GM23338 (cell line): ENCODE data around the gene OLAH. TPM values are rescaled to one million over a fixed set of nuclear protein-coding genes. Genes with fewer than 3 reads are reported as not detected.

Source experiments
- ATAC-seq: fragments of 200-7000 bp; cut with Tn5 transposase; 3 replicates; pipeline ENCODE4 v1.9.1; 2020
- DNase-seq: peaks from one replicate; pipeline ENCODE4 v3.0.0-alpha.2; 2015; ENCODE audit warnings: low spot score
- H2AFZ ChIP-seq: fragments of 200-600 bp; sonication (generic); 2 replicates; pipeline ENCODE4 v1.8.0; 2016; ENCODE audit warnings: antibody characterized with exemption, mild to moderate bottlenecking, moderate library complexity
- H3F3A ChIP-seq: fragments of 200-600 bp; sonication (generic); replicated peaks from 2 replicates; pipeline ENCODE4 v1.8.0; 2017; ENCODE audit warnings: antibody characterized with exemption, mixed run types, low read depth
- H3K27ac ChIP-seq: fragments of 200-600 bp; sonication (generic); 2 replicates; pipeline ENCODE4 v1.6.1; 2016; ENCODE audit warnings: low read depth
- H3K27me3 ChIP-seq: fragments of 200-600 bp; sonication (generic); 2 replicates; pipeline ENCODE4 v1.8.0; 2016; ENCODE audit warnings: mild to moderate bottlenecking, mixed run types, moderate library complexity; ENCODE audit not compliant: insufficient read depth
- H3K36me3 ChIP-seq: fragments of 200-600 bp; sonication (generic); 2 replicates; pipeline ENCODE4 v1.8.0; 2016; ENCODE audit warnings: mild to moderate bottlenecking; ENCODE audit not compliant: insufficient read depth
- H3K4me1 ChIP-seq: fragments of 200-600 bp; sonication (generic); 2 replicates; pipeline ENCODE4 v1.8.0; 2016; ENCODE audit warnings: mild to moderate bottlenecking, moderate library complexity; ENCODE audit not compliant: insufficient read depth
- H3K4me2 ChIP-seq: fragments of 200-600 bp; sonication (generic); 2 replicates; pipeline ENCODE4 v1.7.1; 2017; ENCODE audit warnings: mixed run types
- H3K4me3 ChIP-seq: fragments of 200-600 bp; sonication (generic); 2 replicates; pipeline ENCODE4 v1.6.1; 2016; ENCODE audit warnings: mixed run types
- H3K79me2 ChIP-seq: fragments of 200-600 bp; sonication (generic); replicated peaks from 2 replicates; pipeline ENCODE4 v1.8.0; 2017; ENCODE audit warnings: mild to moderate bottlenecking; ENCODE audit not compliant: insufficient read depth
- H3K9me2 ChIP-seq: fragments of 200-600 bp; sonication (generic); 2 replicates; pipeline ENCODE4 v1.8.0; 2017; ENCODE audit not compliant: insufficient read depth
- H4K20me1 ChIP-seq: fragments of 200-600 bp; sonication (generic); replicated peaks from 2 replicates; pipeline ENCODE4 v1.8.0; 2017; ENCODE audit warnings: mild to moderate bottlenecking; ENCODE audit not compliant: insufficient read depth
- H3K27ac Mint-ChIP-seq: 2 replicates; pipeline ENCODE4 v1.8.0; 2020; ENCODE audit warnings: inconsistent platforms, mild to moderate bottlenecking, moderate library complexity, mixed read lengths
- H3K27me3 Mint-ChIP-seq: 3 replicates; pipeline ENCODE4 v1.8.0; 2022; ENCODE audit warnings: low read depth, mild to moderate bottlenecking, moderate library complexity, mixed read lengths, inconsistent platforms; ENCODE audit not compliant: insufficient read depth, poor library complexity
- H3K36me3 Mint-ChIP-seq: 3 replicates; pipeline ENCODE4 v1.8.0; 2021; ENCODE audit warnings: low read depth, mild to moderate bottlenecking, inconsistent platforms, moderate library complexity, mixed read lengths
- H3K4me1 Mint-ChIP-seq: 3 replicates; pipeline ENCODE4 v1.8.0; 2020; ENCODE audit warnings: mild to moderate bottlenecking, inconsistent platforms, mixed read lengths
- H3K4me3 Mint-ChIP-seq: 3 replicates; pipeline ENCODE4 v1.8.0; 2021; ENCODE audit warnings: moderate library complexity, mild to moderate bottlenecking, inconsistent platforms, mixed read lengths
- H3K9me3 Mint-ChIP-seq: 3 replicates; pipeline ENCODE4 v1.8.0; 2020; ENCODE audit warnings: moderate library complexity, mild to moderate bottlenecking, inconsistent platforms, mixed read lengths
- EZH2 ChIP-seq: fragments of 200-600 bp; sonication (generic); IDR thresholded peaks from one replicate; pipeline ENCODE4 v1.8.0; 2017; ENCODE audit warnings: antibody characterized with exemption, mild to moderate bottlenecking, low read depth; ENCODE audit not compliant: unreplicated experiment
- JUNB ChIP-seq: IDR thresholded peaks from one replicate; pipeline ENCODE4 v1.6.1; 2016; ENCODE audit warnings: antibody characterized with exemption; ENCODE audit not compliant: unreplicated experiment
- NANOG ChIP-seq: IDR thresholded peaks from 2 replicates; pipeline ENCODE4 v1.6.1; 2016; ENCODE audit warnings: antibody characterized with exemption, borderline replicate concordance
- POLR2AphosphoS5 ChIP-seq: IDR thresholded peaks from 2 replicates; pipeline ENCODE4 v1.6.1; 2016; ENCODE audit warnings: antibody characterized with exemption, low read depth
- STAT1 ChIP-seq: IDR thresholded peaks from one replicate; pipeline ENCODE4 v1.6.1; 2016; ENCODE audit warnings: antibody characterized with exemption; ENCODE audit not compliant: unreplicated experiment
- polyA plus RNA-seq: library from polyadenylated mRNA; unstranded; fragments of >200 nt; fragmentation: Nextera tagmentation; extraction: Ambion mirVana; gene quantifications from 2 replicates; pipeline ENCODE4 v1.2.1, GENCODE V29; 2016
- total RNA-seq: library from RNA; depleted of rRNA; stranded (reverse); fragments of >200 nt; shearing (Covaris generic); gene quantifications from 2 replicates; pipeline ENCODE4 v1.2.3, GENCODE V29; 2014; rRNA removed
- TF ChIP-seq, protein P1 (sequence below): IDR thresholded peaks from 2 replicates; pipeline ENCODE4 v1.6.1; 2016; ENCODE audit warnings: antibody characterized with exemption
- TF ChIP-seq, protein P2 (sequence below), 2 experiments: fragments of 200-600 bp in 1 of 2; sonication (generic) in 1 of 2; conservative IDR thresholded peaks; 2 replicates each; pipeline versions ENCODE4 v1.5.1 to v1.6.1; 2016 to 2017; ENCODE audit warnings: antibody characterized with exemption in 2 of 2, low read depth in 2 of 2, mild to moderate bottlenecking in 2 of 2, moderate library complexity in 1 of 2
- TF ChIP-seq, protein P3 (sequence below): IDR thresholded peaks from one replicate; pipeline ENCODE4 v1.6.1; 2018; ENCODE audit warnings: antibody characterized with exemption; ENCODE audit not compliant: unreplicated experiment

Gene OLAH
- total and polyA plus RNA-seq, 2 experiments from 2014 or later: not detected

DNA sequence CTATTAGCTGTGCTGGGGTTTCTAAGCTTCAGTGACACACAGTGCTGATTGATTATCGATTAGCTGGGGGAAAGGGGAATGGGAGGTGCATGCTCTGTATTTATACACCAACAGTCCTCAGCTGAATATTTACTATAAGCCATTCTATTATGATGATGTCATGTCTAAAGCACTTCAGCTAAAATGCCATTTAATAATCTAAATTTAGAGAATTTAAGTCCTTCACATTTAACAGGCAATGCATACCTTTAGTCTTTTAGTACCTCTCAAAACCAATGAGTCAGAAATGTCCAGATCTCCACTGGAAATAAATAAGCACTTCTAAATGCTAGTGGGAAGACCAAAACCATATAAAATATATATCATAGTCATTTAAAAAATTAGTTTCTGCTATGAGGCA is 78.0 kb downstream of the OLAH start (continued):
- TF ChIP-seq, protein P1, sequence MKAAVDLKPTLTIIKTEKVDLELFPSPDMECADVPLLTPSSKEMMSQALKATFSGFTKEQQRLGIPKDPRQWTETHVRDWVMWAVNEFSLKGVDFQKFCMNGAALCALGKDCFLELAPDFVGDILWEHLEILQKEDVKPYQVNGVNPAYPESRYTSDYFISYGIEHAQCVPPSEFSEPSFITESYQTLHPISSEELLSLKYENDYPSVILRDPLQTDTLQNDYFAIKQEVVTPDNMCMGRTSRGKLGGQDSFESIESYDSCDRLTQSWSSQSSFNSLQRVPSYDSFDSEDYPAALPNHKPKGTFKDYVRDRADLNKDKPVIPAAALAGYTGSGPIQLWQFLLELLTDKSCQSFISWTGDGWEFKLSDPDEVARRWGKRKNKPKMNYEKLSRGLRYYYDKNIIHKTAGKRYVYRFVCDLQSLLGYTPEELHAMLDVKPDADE: no peak
- TF ChIP-seq, protein P2, sequence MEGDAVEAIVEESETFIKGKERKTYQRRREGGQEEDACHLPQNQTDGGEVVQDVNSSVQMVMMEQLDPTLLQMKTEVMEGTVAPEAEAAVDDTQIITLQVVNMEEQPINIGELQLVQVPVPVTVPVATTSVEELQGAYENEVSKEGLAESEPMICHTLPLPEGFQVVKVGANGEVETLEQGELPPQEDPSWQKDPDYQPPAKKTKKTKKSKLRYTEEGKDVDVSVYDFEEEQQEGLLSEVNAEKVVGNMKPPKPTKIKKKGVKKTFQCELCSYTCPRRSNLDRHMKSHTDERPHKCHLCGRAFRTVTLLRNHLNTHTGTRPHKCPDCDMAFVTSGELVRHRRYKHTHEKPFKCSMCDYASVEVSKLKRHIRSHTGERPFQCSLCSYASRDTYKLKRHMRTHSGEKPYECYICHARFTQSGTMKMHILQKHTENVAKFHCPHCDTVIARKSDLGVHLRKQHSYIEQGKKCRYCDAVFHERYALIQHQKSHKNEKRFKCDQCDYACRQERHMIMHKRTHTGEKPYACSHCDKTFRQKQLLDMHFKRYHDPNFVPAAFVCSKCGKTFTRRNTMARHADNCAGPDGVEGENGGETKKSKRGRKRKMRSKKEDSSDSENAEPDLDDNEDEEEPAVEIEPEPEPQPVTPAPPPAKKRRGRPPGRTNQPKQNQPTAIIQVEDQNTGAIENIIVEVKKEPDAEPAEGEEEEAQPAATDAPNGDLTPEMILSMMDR (conservative IDR thresholded peaks at IDR 0.05; ENCODE audit: low read depth in 2 of 2): no peak

DNA sequence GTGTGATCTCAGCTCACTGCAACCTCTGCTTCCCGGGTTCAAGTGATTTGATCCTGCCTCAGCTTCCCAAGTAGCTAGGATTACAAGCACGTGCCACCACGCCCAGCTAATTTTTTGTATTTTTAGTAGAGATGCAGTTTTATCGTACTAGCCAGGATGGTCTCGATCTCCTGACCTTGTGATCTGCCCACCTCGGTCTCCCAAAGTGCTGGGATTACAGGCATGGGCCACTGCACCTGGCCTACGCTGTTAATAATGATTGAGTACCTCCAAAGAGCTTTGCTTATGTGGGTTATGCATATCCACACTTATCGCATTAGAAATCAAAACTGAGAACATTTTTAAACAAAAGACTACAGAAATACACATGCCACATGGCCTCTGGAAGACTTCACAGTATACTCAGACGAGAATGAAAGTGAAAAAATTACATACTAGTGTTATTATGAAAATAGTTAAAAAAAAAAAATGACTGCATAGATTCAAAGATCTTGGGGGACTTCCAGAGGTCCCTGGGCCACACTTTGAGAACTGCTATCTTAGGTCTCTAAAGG is 78.8 kb downstream of the OLAH start:
- H3F3A ChIP-seq: no peaks in the 10 kb centered on the region
- H3K9me2 ChIP-seq: no peaks in the 10 kb centered on the region
- no peak overlapping the region for H3K4me2 ChIP-seq
- peaks cover 10% of the 10 kb centered on the region; the same call in 1 of the 2 replicates for H3K36me3 ChIP-seq
- DNase-seq (no peak), ATAC-seq (no peak)
- H3K4me3 ChIP-seq: no peak overlapping the region
- Mint-ChIP-seq H3K9me3 (peaks cover 3% of the 10 kb centered on the region; the same call in 1 of the 3 replicates), H3K4me1 (no peaks in the 10 kb centered on the region), H3K4me3 (no peak overlapping the region), H3K27ac (no peak overlapping the region), H3K36me3 (peaks cover 21% of the 10 kb centered on the region), H3K27me3 (no peaks in the 10 kb centered on the region)
- H4K20me1 ChIP-seq: no peaks in the 10 kb centered on the region
- no peaks in the 10 kb centered on the region for H3K79me2 ChIP-seq
- no peaks in the 10 kb centered on the region for H3K27me3 ChIP-seq
- no peak overlapping the region for H3K27ac ChIP-seq
- H3K4me1 ChIP-seq: no peaks in the 10 kb centered on the region
- no peak overlapping the region for H2AFZ ChIP-seq
- TF ChIP-seq, protein P1: no peak
- TF ChIP-seq POLR2AphosphoS5: no peak
- TF ChIP-seq, protein P3, sequence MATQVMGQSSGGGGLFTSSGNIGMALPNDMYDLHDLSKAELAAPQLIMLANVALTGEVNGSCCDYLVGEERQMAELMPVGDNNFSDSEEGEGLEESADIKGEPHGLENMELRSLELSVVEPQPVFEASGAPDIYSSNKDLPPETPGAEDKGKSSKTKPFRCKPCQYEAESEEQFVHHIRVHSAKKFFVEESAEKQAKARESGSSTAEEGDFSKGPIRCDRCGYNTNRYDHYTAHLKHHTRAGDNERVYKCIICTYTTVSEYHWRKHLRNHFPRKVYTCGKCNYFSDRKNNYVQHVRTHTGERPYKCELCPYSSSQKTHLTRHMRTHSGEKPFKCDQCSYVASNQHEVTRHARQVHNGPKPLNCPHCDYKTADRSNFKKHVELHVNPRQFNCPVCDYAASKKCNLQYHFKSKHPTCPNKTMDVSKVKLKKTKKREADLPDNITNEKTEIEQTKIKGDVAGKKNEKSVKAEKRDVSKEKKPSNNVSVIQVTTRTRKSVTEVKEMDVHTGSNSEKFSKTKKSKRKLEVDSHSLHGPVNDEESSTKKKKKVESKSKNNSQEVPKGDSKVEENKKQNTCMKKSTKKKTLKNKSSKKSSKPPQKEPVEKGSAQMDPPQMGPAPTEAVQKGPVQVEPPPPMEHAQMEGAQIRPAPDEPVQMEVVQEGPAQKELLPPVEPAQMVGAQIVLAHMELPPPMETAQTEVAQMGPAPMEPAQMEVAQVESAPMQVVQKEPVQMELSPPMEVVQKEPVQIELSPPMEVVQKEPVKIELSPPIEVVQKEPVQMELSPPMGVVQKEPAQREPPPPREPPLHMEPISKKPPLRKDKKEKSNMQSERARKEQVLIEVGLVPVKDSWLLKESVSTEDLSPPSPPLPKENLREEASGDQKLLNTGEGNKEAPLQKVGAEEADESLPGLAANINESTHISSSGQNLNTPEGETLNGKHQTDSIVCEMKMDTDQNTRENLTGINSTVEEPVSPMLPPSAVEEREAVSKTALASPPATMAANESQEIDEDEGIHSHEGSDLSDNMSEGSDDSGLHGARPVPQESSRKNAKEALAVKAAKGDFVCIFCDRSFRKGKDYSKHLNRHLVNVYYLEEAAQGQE: no peak
- TF ChIP-seq NANOG: no peak
- no peak for TF ChIP-seq JUNB
- TF ChIP-seq EZH2: no peak
- TF ChIP-seq STAT1: no peak
- TF ChIP-seq, protein P2 (conservative IDR thresholded peaks at IDR 0.05; ENCODE audit: low read depth in 2 of 2): no peak

Other genes with a start within 250 kb of the OLAH start
- 1.1 and 2.2 TPM in 2 replicates for gene CDNF, start 205.9 kb upstream of the OLAH start, total RNA-seq
- gene CDNF, start 205.9 kb upstream of the OLAH start, polyA plus RNA-seq: 0.26 and 0.77 TPM in 2 replicates
- gene HSPA14, start 205.6 kb upstream of the OLAH start, total RNA-seq: 32.4 and 35.8 TPM in 2 replicates
- gene HSPA14, start 205.6 kb upstream of the OLAH start, polyA plus RNA-seq: 46.5 and 48.1 TPM in 2 replicates
- 18.7 and 19.8 TPM in 2 replicates for gene MSANTD7, start 205.6 kb upstream of the OLAH start, total RNA-seq
- gene MSANTD7, start 205.6 kb upstream of the OLAH start, polyA plus RNA-seq: 4.9 and 5.3 TPM in 2 replicates
- gene SUV39H2, start 165.1 kb upstream of the OLAH start, total RNA-seq: 49.2 and 59.1 TPM in 2 replicates
- 30.4 and 33.3 TPM in 2 replicates for gene SUV39H2, start 165.1 kb upstream of the OLAH start, polyA plus RNA-seq
- gene DCLRE1C, start 89.8 kb upstream of the OLAH start, total RNA-seq: 3.9 and 5.3 TPM in 2 replicates
- 21.4 and 30.2 TPM in 2 replicates for gene DCLRE1C, start 89.8 kb upstream of the OLAH start, polyA plus RNA-seq
- gene MEIG1, start 84.6 kb upstream of the OLAH start, total RNA-seq: 1.2 TPM in 1 of 2 replicates, not detected in the other
- gene MEIG1, start 84.6 kb upstream of the OLAH start, polyA plus RNA-seq: 0.50 TPM in 1 of 2 replicates, not detected in the other
- gene ACBD7, start 44.8 kb downstream of the OLAH start, total RNA-seq: 14.7 and 24.1 TPM in 2 replicates
- 1.2 and 2.8 TPM in 2 replicates for gene ACBD7, start 44.8 kb downstream of the OLAH start, polyA plus RNA-seq
- gene RPP38, start 53.4 kb downstream of the OLAH start, total RNA-seq: 17.8 and 20.1 TPM in 2 replicates
- gene RPP38, start 53.4 kb downstream of the OLAH start, polyA plus RNA-seq: 42.8 and 50.7 TPM in 2 replicates
- 16.8 and 17.4 TPM in 2 replicates for gene NMT2, start 124.8 kb downstream of the OLAH start, total RNA-seq
- gene NMT2, start 124.8 kb downstream of the OLAH start, polyA plus RNA-seq: 10.1 and 11.7 TPM in 2 replicates